Gastroesophageal sphincter (tissue), 3 donors: ENCODE data around the gene MSMO1.
"Not testable (repeated sequence)": the region's sequence is repeated elsewhere in the genome, so short reads cannot be mapped to it uniquely, and the experiment has no call there.

ENCODE experiments used
- CTCF ChIP-seq, 4 experiments: fragments of 200-600 bp in 2 of 4; fragments of 450-650 bp in 2 of 4; sonication (generic) in 1 of 4; IDR thresholded peaks; one replicate each; pipeline ENCODE4 v1.5.1; 2017 to 2019; ENCODE audit warnings: antibody characterized with exemption in 4 of 4, mild to moderate bottlenecking in 2 of 4, moderate library complexity in 2 of 4
- EP300 ChIP-seq: sonication (generic); formaldehyde crosslinking; IDR thresholded peaks from one replicate; pipeline ENCODE4 v1.6.1; 2017; ENCODE audit warnings: antibody characterized with exemption, mild to moderate bottlenecking
- POLR2A ChIP-seq, 2 donors: fragments of 450-650 bp; IDR thresholded peaks; one replicate each; pipeline ENCODE4 v1.6.1; 2017; ENCODE audit warnings: antibody characterized with exemption in 2 of 2, mild to moderate bottlenecking in 2 of 2, moderate library complexity in 1 of 2

GRCh38 chr4:165342340-165342739 is 14.9 kb downstream of the MSMO1 start:
- TF ChIP-seq POLR2A (IDR thresholded peaks at IDR 0.05); EP300; CTCF (IDR thresholded peaks at IDR 0.05): not testable (repeated sequence)
